K562 (cell line): Measurements from ENCODE around the gene HYI. TPM values are rescaled to one million over a fixed set of nuclear protein-coding genes. Genes with fewer than 3 reads are reported as not detected.

Experiments used
- TAF9B ChIP-seq: fragments of 450-650 bp; IDR thresholded peaks from 2 replicates; pipeline ENCODE4 v1.6.1; 2018; ENCODE audit warnings: mild to moderate bottlenecking; ENCODE audit not compliant: partially characterized antibody
- TFAM ChIP-seq: fragments of 250-450 bp; sonication (Bioruptor Pico); conservative IDR thresholded peaks from 2 replicates; pipeline ENCODE4 v1.5.0; 2021; ENCODE audit warnings: mild to moderate bottlenecking, moderate library complexity
- polyA plus RNA-seq, 8 experiments: library from polyadenylated mRNA; depleted of rRNA in 4 of 8; stranded (reverse) in 5 of 8; unstranded in 3 of 8; fragments of >200 nt; fragmentation: Nextera tagmentation in 2 of 8; fragmentation: Illumina TruSeq in 1 of 8; extraction: Ambion mirVana in 2 of 8; extraction: Trizol in 1 of 8; gene quantifications; 2 replicates each; pipeline versions ENCODE4 v1.2.1 to v1.2.3, GENCODE V29; 2011 to 2014; ENCODE audit warnings: inconsistent platforms in 1 of 8, missing spikeins in 1 of 8
- total RNA-seq, 7 experiments: library from RNA; depleted of rRNA in 6 of 7; stranded (reverse); fragments of >200 nt in 6 of 7; fragmentation: Illumina TruSeq in 2 of 7; extraction: Trizol in 2 of 7; gene quantifications; 2 replicates each; pipeline versions ENCODE4 v1.2.1 to v1.2.3, GENCODE V29; 2011 to 2021; ENCODE audit warnings: low replicate concordance in 1 of 7
- TF ChIP-seq, protein P1 (sequence below), 2 experiments: fragments of 450-650 bp in 1 of 2; sonication (generic) in 1 of 2; formaldehyde crosslinking in 1 of 2; IDR thresholded peaks; 2 replicates each; pipeline versions ENCODE4 v1.7.1 to v1.9.0; 2016 to 2022; ENCODE audit warnings: inconsistent platforms in 1 of 2, mild to moderate bottlenecking in 1 of 2, missing genetic modification reagents in 1 of 2
- TF ChIP-seq, protein P2 (sequence below): fragments of 250-450 bp; sonication (Bioruptor Pico); IDR thresholded peaks from 2 replicates; pipeline ENCODE4 v1.8.0; 2022; ENCODE audit warnings: inconsistent platforms
- TF ChIP-seq, protein P3 (sequence below): sonication (generic); formaldehyde crosslinking; IDR thresholded peaks from 2 replicates; pipeline ENCODE4 v1.8.1; 2023; ENCODE audit warnings: mild to moderate bottlenecking, missing genetic modification reagents
- TF ChIP-seq, protein P4 (sequence below): fragments of 450-650 bp; IDR thresholded peaks from 2 replicates; pipeline ENCODE4 v1.6.1; 2017; ENCODE audit warnings: antibody characterized with exemption, mild to moderate bottlenecking

Gene HYI
- total and polyA plus RNA-seq, 9 of the 15 experiments (the other 6 are each of a cell fraction or from before 2014, with no cell fraction given), result 0.04 to 4.1 (median 1.4) TPM; not detected in 1

DNA sequence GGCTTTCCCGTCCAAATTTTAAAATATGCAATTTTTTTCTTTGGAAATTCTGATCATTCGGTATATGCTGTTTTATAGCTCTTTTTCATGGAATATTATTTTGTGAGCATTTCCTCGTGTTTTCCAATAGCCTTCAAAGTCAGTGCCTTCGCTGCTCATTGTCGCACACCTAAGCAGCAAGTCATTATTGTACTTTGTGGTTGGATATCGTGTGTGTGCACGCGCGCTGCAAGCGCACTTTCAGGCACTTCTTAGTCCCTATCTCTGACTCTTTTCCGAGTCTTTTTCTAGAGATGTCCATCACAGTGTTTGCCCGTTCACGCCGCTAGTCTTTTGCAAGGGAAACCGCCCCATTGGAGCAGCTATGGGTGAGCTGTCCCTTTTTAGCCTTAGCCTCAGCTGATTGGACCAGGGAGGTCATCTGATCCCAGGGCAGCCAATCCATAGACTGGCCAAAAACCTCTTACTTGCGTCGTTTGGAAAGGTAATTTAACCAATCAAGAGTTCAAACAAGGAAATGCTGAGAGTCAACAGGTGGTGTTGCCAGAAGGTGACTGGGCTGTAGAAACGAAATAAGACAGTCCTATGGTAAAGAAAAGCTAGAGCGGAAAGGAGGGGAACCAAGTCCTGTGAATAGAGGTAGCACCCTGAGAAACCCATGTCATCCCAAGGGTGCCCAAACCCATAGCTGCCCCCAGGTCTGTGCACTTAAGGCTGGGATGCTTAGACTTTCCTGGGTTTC lies 710 bp upstream of the HYI start (continued):
- TF ChIP-seq, protein P1, sequence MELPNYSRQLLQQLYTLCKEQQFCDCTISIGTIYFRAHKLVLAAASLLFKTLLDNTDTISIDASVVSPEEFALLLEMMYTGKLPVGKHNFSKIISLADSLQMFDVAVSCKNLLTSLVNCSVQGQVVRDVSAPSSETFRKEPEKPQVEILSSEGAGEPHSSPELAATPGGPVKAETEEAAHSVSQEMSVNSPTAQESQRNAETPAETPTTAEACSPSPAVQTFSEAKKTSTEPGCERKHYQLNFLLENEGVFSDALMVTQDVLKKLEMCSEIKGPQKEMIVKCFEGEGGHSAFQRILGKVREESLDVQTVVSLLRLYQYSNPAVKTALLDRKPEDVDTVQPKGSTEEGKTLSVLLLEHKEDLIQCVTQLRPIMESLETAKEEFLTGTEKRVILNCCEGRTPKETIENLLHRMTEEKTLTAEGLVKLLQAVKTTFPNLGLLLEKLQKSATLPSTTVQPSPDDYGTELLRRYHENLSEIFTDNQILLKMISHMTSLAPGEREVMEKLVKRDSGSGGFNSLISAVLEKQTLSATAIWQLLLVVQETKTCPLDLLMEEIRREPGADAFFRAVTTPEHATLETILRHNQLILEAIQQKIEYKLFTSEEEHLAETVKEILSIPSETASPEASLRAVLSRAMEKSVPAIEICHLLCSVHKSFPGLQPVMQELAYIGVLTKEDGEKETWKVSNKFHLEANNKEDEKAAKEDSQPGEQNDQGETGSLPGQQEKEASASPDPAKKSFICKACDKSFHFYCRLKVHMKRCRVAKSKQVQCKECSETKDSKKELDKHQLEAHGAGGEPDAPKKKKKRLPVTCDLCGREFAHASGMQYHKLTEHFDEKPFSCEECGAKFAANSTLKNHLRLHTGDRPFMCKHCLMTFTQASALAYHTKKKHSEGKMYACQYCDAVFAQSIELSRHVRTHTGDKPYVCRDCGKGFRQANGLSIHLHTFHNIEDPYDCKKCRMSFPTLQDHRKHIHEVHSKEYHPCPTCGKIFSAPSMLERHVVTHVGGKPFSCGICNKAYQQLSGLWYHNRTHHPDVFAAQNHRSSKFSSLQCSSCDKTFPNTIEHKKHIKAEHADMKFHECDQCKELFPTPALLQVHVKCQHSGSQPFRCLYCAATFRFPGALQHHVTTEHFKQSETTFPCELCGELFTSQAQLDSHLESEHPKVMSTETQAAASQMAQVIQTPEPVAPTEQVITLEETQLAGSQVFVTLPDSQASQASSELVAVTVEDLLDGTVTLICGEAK (IDR thresholded peaks at IDR 0.05), result peak; percentile 31; the same call in 1 of the 2 replicates
- TF ChIP-seq, protein P1 (CRISPR knock-in tag; IDR thresholded peaks at IDR 0.05), result no peak
- TF ChIP-seq TFAM (no peak), TAF9B (no peak)
- TF ChIP-seq, protein P2, sequence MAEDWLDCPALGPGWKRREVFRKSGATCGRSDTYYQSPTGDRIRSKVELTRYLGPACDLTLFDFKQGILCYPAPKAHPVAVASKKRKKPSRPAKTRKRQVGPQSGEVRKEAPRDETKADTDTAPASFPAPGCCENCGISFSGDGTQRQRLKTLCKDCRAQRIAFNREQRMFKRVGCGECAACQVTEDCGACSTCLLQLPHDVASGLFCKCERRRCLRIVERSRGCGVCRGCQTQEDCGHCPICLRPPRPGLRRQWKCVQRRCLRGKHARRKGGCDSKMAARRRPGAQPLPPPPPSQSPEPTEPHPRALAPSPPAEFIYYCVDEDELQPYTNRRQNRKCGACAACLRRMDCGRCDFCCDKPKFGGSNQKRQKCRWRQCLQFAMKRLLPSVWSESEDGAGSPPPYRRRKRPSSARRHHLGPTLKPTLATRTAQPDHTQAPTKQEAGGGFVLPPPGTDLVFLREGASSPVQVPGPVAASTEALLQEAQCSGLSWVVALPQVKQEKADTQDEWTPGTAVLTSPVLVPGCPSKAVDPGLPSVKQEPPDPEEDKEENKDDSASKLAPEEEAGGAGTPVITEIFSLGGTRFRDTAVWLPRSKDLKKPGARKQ, result 0 out of 2 replicates have a peak, but pooled peaks have one; percentile 37
- TF ChIP-seq, protein P3, sequence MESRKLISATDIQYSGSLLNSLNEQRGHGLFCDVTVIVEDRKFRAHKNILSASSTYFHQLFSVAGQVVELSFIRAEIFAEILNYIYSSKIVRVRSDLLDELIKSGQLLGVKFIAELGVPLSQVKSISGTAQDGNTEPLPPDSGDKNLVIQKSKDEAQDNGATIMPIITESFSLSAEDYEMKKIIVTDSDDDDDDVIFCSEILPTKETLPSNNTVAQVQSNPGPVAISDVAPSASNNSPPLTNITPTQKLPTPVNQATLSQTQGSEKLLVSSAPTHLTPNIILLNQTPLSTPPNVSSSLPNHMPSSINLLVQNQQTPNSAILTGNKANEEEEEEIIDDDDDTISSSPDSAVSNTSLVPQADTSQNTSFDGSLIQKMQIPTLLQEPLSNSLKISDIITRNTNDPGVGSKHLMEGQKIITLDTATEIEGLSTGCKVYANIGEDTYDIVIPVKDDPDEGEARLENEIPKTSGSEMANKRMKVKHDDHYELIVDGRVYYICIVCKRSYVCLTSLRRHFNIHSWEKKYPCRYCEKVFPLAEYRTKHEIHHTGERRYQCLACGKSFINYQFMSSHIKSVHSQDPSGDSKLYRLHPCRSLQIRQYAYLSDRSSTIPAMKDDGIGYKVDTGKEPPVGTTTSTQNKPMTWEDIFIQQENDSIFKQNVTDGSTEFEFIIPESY (CRISPR knock-in tag), result peak; percentile 18; the same call in 1 of the 2 replicates
- TF ChIP-seq, protein P4, sequence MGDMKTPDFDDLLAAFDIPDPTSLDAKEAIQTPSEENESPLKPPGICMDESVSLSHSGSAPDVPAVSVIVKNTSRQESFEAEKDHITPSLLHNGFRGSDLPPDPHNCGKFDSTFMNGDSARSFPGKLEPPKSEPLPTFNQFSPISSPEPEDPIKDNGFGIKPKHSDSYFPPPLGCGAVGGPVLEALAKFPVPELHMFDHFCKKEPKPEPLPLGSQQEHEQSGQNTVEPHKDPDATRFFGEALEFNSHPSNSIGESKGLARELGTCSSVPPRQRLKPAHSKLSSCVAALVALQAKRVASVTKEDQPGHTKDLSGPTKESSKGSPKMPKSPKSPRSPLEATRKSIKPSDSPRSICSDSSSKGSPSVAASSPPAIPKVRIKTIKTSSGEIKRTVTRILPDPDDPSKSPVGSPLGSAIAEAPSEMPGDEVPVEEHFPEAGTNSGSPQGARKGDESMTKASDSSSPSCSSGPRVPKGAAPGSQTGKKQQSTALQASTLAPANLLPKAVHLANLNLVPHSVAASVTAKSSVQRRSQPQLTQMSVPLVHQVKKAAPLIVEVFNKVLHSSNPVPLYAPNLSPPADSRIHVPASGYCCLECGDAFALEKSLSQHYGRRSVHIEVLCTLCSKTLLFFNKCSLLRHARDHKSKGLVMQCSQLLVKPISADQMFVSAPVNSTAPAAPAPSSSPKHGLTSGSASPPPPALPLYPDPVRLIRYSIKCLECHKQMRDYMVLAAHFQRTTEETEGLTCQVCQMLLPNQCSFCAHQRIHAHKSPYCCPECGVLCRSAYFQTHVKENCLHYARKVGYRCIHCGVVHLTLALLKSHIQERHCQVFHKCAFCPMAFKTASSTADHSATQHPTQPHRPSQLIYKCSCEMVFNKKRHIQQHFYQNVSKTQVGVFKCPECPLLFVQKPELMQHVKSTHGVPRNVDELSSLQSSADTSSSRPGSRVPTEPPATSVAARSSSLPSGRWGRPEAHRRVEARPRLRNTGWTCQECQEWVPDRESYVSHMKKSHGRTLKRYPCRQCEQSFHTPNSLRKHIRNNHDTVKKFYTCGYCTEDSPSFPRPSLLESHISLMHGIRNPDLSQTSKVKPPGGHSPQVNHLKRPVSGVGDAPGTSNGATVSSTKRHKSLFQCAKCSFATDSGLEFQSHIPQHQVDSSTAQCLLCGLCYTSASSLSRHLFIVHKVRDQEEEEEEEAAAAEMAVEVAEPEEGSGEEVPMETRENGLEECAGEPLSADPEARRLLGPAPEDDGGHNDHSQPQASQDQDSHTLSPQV, result no peak
